ENCODE measurements around the gene PLP1.

GRCh38 chrX:103797691-103798090, 21.1 kb downstream of the PLP1 start:
- no peak for TF ChIP-seq CTCF (IDR thresholded peaks at IDR 0.05)
- no peak for TF ChIP-seq POLR2AphosphoS5 (IDR thresholded peaks at IDR 0.05)
- no peak for TF ChIP-seq POLR2A (IDR thresholded peaks at IDR 0.05)

All from prostate gland (tissue), 2 donors.